Measurements from ENCODE around the gene ZMAT5.
A peak's percentile ranks its signal among the peaks of the same experiment; 100 is the strongest.
"Not testable (repeated sequence)": the region's sequence is repeated elsewhere in the genome, so short reads cannot be mapped to it uniquely, and the experiment has no call there.

The ZMAT5 gene

GRCh38 chr22:29784451-29785361 is 17.9 kb upstream of the ZMAT5 start:
- no peak for DNase-seq

DNA sequence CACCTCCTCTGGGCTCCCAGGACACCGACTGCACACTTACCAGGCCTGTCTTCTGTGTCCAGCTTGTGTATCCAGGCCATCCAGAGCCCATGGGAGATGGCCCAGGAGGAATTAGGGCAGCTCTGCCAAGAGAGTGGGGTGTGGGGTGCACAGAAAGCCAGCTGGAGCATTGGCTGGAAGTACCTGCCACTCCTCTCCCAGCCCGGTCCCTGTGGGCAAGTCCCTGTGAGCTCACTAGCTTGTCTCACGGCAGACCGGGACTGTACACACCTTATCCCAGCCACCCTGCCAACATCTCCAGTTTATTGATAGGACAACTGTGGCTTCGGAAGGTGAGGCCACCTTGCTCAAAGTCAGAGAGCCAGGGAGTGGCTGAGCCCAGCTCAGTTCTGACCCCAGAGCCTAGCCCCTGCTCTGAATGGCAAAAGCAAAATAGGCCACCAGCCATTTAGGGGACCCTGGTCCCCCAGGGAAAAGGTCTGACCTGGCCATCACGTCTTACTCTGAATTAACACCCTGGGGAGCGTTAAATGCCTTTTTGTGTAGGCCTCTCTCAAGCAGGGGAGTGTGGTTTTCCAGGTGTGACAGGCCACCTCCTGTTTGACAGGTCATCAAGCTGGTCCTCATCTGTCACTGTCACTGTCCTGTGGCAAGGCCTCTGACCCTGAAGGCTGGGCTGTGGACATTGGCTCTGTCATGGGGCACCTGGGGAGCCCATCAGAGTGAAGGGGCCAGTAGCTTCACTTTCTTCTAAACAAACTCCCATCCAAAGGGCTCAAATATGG is 15.4 kb upstream of the ZMAT5 start:
- DNase-seq: no peak

DNA sequence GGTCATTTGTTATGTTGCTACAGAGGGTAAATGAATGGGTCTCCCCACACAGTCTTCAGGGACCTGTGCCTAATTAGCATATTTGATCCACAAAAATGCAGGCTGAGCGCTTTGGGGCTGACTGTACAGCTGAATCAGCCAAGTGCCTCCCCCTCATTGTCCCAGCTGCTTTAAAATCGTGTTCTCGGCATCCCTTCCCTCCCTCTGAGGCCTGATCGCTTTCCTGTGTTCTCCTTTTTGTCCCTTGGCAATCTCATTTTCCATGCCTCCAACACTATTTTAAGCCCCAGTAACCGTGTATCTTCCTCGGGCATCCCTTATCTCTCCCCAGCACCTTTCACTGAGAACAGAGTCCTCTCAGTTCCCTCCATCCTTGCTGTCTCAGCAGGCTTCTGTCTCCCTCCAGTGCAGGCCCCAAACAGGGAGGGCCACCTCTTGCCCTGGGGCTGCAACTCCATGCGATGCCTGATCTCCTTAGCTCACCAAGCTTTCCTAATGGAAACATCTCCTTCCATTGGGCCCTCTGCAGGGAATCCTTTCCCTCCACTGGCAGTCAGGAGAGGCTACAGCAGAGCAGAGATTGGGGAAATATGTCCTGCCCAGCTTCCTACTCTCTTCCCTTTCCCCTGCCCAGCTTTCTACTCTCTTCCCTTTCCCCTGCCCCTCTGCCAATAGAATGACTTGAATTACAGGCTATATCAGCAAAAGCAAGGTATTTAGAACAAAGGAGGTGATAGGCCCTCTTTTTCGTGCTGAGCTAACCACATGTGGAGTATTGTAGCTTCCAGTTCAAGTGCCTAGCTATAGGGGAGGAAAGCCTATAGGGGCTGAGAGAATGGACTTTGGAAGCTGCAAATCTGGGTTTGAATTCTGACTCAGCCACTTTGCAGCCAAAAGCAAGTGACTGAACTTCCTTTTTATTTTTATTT is 14.2 kb upstream of the ZMAT5 start:
- no peak for DNase-seq

GRCh38 chr22:29780220-29780619 is 13.4 kb upstream of the ZMAT5 start:
- no peak for DNase-seq

DNA sequence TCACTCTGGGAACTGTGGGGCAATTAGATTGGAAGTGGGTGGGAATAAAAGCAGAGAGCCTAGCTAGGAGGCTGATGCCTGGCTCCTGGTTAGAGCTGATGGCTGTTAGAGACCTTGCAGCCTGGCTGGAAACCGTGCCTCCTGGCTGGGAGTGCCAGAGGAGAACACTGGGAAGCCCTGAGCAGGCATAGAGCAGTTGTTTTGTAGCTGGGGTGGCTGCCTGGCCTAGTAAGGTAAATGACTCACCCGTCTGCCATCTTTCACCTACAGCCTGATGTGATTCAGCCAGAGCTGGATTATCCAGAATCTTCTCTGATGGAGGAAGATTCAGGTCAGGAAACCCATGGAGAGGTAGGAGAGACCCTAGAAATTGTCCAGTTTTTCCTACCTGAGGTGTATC is 6.4 kb upstream of the ZMAT5 start:
- no peak for DNase-seq

- DNase-seq: no peak
Measured at GRCh38 chr22:29772170-29772641, 5.4 kb upstream of the ZMAT5 start.

DNA sequence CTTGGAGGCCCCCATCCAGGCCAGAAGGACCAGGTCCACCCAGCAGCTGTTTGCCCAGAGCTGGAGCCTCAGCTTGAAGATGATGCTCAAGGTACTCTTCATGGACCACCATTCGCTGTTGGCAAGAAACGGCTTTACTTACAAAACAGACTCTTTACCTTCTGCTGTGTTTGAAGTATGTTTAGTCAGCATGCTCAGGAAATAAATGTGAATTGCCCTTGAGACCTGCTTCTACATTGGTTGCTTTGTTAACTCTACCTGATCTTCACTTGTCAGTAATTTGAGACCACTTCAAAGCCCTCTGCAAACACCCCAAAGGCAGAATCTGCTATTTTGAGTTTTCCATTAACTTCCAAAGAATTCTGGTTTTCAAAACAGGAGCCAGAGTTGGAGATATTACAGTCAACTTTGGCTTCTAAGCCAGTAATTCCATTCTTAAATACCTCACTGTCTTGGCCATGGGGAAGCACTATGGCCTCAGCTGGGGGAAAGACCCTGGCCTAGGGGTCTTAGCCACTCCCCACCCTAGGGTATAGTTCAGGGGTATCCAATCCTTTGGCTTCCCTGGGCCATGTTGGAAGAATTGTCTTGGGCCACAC is 3.0 kb upstream of the ZMAT5 start:
- DNase-seq: no peak

- DNase-seq: no peak
Measured at GRCh38 chr22:29768052-29768693, 1.4 kb upstream of the ZMAT5 start.

GRCh38 chr22:29767171-29768051 is 604 bp upstream of the ZMAT5 start, which contains the start of gene UQCR10:
Gene UQCR10, plus strand, starts transcription at chr22:29767369. Its CDS starts 30 bp downstream, at chr22:29767399.
- peak in 1 of 2 experiments; percentile 89 for DNase-seq

GRCh38 chr22:29765905-29766631 is 739 bp downstream of the ZMAT5 start:
- DNase-seq: no peak

- no peak for DNase-seq
Measured at GRCh38 chr22:29762263-29762662, 4.5 kb downstream of the ZMAT5 start.

- no peak for DNase-seq
Measured at GRCh38 chr22:29758959-29759358, 7.8 kb downstream of the ZMAT5 start.

DNA sequence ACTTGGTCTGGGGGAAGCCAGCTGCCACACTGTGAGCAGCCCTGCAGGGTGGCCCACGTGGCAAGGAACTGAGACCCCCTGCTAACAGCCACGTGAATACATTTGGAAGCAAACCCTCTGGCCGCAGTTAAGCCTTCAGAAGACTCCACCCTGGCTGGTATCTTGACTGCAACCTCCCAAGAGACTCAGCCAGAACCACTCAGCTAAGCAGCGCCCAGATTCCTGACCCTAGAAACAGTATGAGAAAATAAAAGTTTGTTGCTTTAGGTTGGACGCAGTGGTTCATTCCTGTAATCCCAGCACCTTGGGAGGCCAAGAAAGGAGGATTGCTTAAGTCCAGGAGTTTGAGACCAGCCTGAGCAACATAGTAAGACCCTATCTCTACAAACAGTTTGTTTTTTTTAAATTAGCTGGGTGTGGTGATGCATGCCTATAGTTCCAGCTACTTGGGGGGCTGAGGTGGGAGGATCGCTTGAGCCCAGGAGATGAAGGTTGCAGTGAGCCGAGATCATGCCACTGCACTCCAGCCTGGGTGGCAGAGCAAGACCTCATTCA is 8.7 kb downstream of the ZMAT5 start:
- DNase-seq: no peak

DNA sequence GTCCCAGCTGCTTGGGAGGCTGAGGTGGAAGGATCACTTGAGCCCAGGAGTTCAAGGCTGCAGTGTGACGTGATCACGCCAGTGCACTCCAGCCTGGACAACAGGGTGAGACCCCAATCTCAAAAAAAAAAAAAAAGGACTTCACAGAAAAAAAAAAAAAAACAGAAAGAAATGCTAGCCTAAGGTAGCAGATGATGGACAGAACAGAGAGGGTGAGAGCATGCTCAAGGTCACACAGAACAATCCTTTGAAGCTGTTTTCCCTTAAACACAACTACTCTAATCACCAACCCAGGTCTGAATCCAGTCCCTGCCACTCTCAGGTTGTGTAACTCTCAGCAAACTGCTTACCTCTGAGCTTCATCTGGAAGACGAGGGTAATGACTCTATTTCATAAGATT is 9.7 kb downstream of the ZMAT5 start:
- DNase-seq: no peak

GRCh38 chr22:29756341-29756740 is 10.5 kb downstream of the ZMAT5 start:
- no peak for DNase-seq

DNA sequence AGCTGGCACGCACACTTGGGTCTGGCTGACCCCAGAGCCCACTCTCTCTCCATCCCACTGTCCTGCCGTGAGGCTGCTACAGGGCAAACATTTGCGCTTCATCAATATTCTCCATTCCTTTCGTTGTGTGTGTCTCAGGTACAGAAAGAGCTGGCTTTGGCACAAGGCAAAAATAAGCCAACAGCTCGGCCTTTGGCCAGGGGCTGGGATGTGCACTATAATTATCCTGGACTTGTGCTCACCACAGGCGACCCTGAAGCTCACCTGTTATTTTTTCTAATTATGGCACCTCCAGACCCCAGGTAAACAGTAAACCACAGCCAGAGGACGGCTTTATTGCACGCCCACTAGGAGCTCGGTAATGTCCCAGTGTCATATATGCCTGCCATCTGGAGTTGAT is 10.9 kb downstream of the ZMAT5 start:
- peak in 1 of 2 experiments; percentile 7 for DNase-seq

DNA sequence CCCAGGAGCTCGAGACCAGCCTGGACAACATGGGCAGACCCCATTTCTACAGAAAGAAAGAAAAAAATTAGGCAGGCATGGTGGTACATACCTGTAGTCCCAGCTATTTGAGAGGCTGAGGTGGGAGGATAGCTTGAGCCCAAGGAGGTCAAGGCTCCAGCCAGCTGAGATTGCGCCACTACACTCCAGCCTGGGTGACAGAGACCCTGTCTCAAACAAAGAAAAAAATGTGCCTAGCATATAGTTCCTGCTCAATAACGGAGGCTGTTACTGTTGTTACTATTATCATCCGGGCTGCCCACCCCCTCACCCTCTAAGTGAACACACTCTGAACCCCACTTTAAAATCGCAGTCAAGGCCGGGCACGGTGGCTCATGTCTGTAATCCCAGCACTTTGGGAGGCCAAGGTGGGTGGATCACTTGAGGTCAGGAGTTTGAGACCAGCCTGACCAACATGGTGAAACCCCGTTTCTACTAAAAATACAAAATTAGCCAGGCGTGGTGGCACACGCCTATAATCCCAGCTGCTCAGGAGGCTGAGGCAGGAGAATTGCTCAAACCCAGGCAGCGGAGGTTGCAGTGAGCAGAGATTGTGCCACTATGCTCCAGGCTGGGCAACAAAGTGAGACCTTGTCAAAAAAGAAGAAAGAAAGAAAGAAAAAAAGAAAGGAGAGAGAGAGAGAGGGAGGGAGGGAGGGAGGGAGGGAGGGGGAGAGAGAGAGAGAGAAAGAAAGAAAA is 12.0 kb downstream of the ZMAT5 start:
- not testable (repeated sequence) for DNase-seq

DNA sequence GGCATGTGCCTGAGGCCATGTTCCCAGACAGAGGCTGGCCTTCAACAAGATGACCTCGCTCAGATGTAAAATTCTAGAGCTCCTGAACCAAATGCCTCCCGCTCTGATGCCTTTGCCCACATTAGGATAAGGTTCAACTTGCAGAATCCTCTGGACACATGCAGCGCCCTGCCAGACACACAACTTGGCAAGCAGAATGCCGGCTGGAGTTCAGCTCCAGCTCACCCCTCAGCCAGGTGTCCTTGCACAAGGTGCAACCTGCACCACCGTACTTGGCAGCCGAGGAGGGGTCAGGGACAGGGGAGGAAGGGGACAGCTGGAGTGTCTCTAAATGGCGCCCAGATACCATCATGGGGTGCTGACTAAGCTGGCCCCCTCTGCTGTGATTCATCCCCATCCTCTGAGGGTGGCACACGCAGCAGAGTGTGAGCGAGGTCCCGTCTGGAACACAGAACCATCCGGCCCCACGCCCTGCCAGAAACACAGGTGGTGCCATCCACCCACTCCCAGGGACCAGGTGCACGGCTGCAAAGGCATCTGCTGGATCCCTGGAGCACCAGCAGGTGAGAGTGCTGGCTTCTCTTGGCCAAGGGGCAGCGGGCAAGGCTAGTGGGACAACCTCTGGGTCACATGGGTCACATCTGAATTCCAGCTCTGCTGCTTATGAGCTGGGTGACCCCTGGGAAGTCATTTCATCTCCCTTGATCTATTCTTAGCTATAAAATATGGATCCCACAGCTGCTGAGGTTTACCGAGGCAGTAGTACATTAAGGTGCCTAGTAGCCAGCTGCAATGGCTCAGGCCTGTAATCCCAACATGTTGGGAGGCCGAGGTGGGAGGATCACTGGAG is 12.8 kb downstream of the ZMAT5 start:
- DNase-seq: no peak

Data from cerebellar nuclear complex (tissue), 1 donor.